ENCODE measurements around the gene CDH15. TPM values are rescaled to one million over a fixed set of nuclear protein-coding genes. Genes with fewer than 3 reads are reported as not detected.

Gene CDH15
- total RNA-seq, 1 donor = under 0.01 TPM

DNA sequence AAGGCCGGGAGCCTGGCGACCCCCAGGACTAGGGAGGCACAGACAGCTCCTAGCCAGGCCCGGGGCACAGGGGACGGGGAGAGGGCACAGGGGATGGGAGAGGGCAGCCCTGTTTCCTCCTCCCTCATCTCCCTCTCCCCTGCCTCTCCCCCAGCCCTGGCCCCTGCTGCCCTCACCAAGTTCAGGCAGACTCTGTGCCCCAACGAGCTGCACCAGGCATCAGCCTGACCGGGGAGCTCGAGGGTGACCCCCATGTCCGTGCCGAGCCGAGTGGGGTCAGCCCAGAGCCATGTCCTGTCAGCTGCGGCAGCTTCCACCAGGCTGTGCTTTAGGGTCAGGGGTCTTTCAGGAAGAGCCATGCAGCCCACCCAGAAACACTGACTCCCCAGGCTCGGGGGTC lies 6.0 kb downstream of the CDH15 start:
- DNase-seq (ENCODE audit: low read depth) = no peak
- TF ChIP-seq, protein P1, sequence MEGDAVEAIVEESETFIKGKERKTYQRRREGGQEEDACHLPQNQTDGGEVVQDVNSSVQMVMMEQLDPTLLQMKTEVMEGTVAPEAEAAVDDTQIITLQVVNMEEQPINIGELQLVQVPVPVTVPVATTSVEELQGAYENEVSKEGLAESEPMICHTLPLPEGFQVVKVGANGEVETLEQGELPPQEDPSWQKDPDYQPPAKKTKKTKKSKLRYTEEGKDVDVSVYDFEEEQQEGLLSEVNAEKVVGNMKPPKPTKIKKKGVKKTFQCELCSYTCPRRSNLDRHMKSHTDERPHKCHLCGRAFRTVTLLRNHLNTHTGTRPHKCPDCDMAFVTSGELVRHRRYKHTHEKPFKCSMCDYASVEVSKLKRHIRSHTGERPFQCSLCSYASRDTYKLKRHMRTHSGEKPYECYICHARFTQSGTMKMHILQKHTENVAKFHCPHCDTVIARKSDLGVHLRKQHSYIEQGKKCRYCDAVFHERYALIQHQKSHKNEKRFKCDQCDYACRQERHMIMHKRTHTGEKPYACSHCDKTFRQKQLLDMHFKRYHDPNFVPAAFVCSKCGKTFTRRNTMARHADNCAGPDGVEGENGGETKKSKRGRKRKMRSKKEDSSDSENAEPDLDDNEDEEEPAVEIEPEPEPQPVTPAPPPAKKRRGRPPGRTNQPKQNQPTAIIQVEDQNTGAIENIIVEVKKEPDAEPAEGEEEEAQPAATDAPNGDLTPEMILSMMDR (IDR thresholded peaks at IDR 0.05; ENCODE audit: insufficient read depth, low read depth, low read length) = no peak
- H3K4me3 ChIP-seq (ENCODE audit: low read depth, low read length) = no peak overlapping the region

DNA sequence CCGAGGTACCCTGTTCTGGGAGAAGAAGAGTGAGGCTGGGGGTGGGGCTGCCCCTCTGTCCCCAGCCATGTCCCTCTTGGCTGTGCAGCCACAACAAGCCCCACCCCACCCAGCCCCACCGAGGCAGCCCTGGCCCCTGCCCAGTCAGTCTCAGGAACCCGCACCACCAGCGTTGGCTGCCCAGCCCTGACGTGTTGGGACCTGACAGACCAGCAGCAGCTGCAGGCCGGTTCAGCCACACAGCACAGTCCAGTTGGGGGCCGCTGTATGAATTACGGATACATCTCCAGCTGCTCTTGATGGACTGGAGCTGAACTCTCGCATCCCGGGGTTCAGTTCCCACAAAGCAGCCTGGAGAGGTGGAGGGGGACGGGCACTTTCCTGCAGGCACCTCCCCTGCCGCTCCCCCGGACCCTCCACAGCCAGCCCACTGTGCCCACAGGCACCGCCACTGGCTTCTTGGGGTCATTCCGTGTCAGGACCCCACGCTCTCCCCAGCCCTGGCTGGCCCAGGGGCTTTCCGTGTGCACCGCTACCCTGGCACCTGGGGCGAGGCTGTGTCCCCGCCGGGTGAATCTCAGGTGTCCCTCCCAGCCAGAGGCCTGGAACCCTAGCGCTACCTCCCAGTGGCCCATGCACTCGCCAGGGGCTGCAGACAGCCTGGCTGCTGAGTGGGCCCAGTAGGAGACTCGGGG lies 7.1 kb downstream of the CDH15 start:
- TF ChIP-seq, protein P1 (IDR thresholded peaks at IDR 0.05; ENCODE audit: insufficient read depth, low read depth, low read length) = no peak

DNA sequence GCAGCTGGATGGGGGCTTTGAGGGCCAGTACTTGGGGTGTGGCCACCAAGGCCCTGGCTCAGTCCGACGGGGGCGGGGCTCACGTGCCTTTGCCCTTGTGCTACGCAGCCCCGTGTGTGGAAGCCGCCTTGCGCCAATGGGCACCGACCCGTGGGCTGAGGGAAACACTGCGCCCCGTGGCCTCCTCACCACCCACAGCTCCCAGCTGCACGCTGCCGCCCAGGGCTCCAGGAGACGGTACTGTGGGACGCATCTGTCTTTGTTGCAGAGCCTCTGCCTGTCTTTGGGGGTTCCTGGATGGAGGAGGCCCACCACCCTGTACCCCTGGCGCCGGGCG lies 7.6 kb downstream of the CDH15 start:
- no peak overlapping the region for H3K4me3 ChIP-seq (ENCODE audit: low read depth, low read length)
- DNase-seq (ENCODE audit: low read depth) = no peak
- TF ChIP-seq, protein P1 (IDR thresholded peaks at IDR 0.05; ENCODE audit: insufficient read depth, low read depth, low read length) = no peak

More for the DNA sequence above, 7.1 kb downstream of the CDH15 start:
- no peak for DNase-seq (ENCODE audit: low read depth)
- no peak overlapping the region for H3K4me3 ChIP-seq (ENCODE audit: low read depth, low read length)

DNA sequence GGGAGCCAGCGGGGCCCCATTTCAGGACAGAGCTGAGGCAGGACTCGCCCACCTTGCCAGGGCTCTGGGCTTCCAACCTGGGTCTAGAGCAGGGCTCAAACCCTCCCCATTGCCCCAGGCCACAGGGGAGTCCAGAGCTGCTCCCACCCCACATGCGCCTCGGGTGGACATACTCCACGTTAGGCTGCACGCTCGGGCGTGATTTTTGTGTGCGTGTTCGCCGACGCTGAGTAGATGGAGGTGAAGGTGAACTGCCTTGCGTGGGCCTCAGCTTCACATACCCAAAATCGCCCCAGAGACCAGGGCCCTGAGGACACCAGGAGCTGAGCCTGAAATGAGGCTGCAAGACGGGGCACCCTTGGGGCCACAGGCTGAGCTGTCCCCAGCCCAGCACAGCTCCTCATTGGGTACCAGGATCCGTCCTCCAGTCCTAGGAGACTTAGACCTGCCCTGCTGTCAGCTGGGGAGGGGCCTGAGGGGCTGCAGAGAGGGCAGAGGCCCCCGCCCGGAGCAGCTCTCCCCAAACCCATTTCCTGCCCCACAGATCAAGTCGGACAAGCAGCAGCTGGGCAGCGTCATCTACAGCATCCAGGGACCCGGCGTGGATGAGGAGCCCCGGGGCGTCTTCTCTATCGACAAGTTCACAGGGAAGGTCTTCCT lies 8.2 kb downstream of the CDH15 start:
- no peak for DNase-seq (ENCODE audit: low read depth)
- H3K4me3 ChIP-seq (ENCODE audit: low read depth, low read length) = no peak overlapping the region
- TF ChIP-seq, protein P1 (IDR thresholded peaks at IDR 0.05; ENCODE audit: insufficient read depth, low read depth, low read length) = no peak

DNA sequence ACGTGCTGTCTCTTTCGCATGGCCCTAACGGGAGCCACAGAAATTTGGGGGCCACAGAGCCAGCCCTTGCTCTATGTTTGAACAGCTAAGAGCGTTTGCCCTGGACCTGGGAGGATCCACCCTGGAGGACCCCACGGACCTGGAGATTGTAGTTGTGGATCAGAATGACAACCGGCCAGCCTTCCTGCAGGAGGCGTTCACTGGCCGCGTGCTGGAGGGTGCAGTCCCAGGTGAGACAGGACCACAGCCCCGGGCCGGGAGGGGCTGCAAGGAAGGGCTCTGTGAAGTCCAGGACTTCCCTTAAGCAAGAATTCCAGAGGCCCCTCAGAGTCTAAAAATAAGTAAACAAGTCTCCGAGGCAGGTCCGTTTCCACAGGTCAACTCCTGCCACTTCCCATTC lies 11.9 kb downstream of the CDH15 start:
- TF ChIP-seq, protein P1 (IDR thresholded peaks at IDR 0.05; ENCODE audit: insufficient read depth, low read depth, low read length) = no peak
- H3K4me3 ChIP-seq (ENCODE audit: low read depth, low read length) = no peak overlapping the region
- no peak for DNase-seq (ENCODE audit: low read depth)

DNA sequence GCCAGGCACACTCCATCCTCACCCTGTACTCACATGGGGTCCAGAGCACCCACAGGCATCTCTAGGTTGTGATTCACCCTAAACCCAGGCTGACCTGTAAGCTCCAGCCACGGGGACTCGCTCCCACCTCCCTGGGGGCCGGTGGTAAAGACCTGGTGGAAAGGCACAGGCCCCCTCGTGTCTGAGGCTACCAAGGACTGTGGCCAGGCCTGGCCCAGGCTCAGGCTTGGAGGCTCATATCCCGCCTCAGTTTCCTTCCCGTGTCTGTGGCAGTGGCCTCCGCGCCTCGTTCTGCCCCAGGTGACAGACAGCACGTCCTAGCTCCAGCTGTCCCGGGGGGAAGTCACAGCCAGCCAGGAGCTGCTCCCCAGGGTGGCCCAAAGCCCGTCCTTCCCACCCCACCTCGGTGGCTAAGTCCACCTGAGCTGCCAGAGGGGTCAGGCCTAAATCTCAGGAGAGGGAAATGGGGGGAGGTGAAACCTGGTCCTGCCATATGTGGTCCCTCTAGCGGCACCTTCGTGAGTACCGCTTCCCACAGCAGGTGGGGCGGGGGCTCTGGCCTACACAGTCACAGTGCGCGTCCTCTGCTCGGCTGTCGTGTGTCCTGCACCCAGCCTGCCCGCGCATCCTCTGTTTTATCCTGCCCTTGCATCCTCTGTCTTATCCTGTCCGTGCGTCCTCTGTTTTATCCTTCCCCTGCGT lies 12.6 kb downstream of the CDH15 start:
- no peak overlapping the region for H3K4me3 ChIP-seq (ENCODE audit: low read depth, low read length)
- no peak for DNase-seq (ENCODE audit: low read depth)
- TF ChIP-seq, protein P1 (IDR thresholded peaks at IDR 0.05; ENCODE audit: insufficient read depth, low read depth, low read length) = no peak
